ENCODE results near the gene TASL.

DNA sequence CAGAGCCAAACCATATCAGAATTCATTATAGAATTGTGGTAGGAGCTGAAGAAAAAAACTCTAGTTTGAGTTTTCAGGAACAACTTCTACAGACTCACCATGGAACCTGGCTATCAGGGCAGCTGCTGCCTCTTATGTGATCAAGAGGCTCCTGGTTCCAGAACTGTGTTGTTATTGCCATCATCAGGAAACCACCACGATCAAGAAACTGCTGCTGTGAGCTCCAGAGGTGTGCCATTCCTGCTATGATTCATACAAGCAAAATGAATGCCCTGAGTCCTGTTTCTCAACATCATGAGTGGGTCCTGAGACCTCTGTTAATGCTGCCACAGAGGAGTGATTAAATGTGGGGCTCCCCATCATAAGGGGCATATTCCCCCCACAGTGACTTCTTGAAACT is 43.7 kb downstream of the TASL start:
- TF ChIP-seq, protein P1, sequence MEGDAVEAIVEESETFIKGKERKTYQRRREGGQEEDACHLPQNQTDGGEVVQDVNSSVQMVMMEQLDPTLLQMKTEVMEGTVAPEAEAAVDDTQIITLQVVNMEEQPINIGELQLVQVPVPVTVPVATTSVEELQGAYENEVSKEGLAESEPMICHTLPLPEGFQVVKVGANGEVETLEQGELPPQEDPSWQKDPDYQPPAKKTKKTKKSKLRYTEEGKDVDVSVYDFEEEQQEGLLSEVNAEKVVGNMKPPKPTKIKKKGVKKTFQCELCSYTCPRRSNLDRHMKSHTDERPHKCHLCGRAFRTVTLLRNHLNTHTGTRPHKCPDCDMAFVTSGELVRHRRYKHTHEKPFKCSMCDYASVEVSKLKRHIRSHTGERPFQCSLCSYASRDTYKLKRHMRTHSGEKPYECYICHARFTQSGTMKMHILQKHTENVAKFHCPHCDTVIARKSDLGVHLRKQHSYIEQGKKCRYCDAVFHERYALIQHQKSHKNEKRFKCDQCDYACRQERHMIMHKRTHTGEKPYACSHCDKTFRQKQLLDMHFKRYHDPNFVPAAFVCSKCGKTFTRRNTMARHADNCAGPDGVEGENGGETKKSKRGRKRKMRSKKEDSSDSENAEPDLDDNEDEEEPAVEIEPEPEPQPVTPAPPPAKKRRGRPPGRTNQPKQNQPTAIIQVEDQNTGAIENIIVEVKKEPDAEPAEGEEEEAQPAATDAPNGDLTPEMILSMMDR (IDR thresholded peaks at IDR 0.05) = no peak
- TF ChIP-seq SIN3A (IDR thresholded peaks at IDR 0.05; ENCODE audit: borderline replicate concordance, insufficient read depth, low read depth, low read length) (no peak), POLR2AphosphoS5 (IDR thresholded peaks at IDR 0.05; ENCODE audit: low read depth, low read length) (no peak)
- TF ChIP-seq, protein P2, sequence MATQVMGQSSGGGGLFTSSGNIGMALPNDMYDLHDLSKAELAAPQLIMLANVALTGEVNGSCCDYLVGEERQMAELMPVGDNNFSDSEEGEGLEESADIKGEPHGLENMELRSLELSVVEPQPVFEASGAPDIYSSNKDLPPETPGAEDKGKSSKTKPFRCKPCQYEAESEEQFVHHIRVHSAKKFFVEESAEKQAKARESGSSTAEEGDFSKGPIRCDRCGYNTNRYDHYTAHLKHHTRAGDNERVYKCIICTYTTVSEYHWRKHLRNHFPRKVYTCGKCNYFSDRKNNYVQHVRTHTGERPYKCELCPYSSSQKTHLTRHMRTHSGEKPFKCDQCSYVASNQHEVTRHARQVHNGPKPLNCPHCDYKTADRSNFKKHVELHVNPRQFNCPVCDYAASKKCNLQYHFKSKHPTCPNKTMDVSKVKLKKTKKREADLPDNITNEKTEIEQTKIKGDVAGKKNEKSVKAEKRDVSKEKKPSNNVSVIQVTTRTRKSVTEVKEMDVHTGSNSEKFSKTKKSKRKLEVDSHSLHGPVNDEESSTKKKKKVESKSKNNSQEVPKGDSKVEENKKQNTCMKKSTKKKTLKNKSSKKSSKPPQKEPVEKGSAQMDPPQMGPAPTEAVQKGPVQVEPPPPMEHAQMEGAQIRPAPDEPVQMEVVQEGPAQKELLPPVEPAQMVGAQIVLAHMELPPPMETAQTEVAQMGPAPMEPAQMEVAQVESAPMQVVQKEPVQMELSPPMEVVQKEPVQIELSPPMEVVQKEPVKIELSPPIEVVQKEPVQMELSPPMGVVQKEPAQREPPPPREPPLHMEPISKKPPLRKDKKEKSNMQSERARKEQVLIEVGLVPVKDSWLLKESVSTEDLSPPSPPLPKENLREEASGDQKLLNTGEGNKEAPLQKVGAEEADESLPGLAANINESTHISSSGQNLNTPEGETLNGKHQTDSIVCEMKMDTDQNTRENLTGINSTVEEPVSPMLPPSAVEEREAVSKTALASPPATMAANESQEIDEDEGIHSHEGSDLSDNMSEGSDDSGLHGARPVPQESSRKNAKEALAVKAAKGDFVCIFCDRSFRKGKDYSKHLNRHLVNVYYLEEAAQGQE (IDR thresholded peaks at IDR 0.05; ENCODE audit: insufficient read depth in 1 of 2, low read depth in 2 of 2, low read length in 1 of 2) = no peak

Data from Panc1 (cell line).